GM10248 (cell line): Measurements from ENCODE around the gene RGS11.

Source experiments
- CTCF ChIA-PET: fragments of 300-600 bp; sonication (Branson Sonifier 250); formaldehyde crosslinking; extraction: SDS; loops from one replicate; lab custom pipeline; 2021; ENCODE audit warnings: antibody characterized with exemption; lab: Yijun Ruan, JAX
- POLR2A ChIA-PET: fragments of 350-650 bp; sonication (Branson Sonifier 250); formaldehyde crosslinking; extraction: SDS; loops from one replicate; lab custom pipeline; 2020; ENCODE audit warnings: antibody characterized with exemption; lab: Yijun Ruan, JAX
- DNase-seq: peaks from one replicate; pipeline ENCODE4 v3.0.0; 2012; ENCODE audit errors: extremely low spot score
- TF ChIP-seq, protein P1 (sequence below): IDR thresholded peaks from 2 replicates; pipeline ENCODE4 v1.5.1; 2012; ENCODE audit warnings: mild to moderate bottlenecking, low read depth; ENCODE audit errors: extremely low read depth, missing control alignments, control extremely low read depth

Gene RGS11

DNA sequence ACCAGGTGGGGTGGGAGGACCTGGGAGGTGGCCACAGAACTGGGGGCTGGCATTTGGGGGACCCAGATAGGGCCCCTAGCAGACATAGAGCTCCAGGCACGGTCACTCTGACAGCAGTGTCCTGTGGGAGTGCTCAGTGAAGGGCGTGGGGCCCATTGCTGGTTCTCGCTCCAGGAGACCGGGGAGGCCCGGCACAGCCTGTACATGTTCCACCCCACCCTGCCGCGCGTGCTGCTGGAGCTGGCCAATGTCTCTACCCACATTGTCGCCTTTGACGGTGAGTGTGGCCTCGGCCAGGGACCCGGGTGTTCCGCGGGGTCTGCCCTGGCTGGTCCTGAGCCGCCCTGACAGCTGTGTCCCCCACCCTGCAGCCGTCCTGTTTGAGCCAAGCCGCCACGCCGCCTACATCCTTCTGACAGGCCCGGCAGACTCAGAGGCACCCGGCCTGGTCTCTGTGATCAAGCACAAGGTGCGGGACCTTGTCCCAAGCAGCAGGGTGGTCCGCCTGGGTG is 11.2 kb downstream of the RGS11 start:
- TF ChIP-seq, protein P1, sequence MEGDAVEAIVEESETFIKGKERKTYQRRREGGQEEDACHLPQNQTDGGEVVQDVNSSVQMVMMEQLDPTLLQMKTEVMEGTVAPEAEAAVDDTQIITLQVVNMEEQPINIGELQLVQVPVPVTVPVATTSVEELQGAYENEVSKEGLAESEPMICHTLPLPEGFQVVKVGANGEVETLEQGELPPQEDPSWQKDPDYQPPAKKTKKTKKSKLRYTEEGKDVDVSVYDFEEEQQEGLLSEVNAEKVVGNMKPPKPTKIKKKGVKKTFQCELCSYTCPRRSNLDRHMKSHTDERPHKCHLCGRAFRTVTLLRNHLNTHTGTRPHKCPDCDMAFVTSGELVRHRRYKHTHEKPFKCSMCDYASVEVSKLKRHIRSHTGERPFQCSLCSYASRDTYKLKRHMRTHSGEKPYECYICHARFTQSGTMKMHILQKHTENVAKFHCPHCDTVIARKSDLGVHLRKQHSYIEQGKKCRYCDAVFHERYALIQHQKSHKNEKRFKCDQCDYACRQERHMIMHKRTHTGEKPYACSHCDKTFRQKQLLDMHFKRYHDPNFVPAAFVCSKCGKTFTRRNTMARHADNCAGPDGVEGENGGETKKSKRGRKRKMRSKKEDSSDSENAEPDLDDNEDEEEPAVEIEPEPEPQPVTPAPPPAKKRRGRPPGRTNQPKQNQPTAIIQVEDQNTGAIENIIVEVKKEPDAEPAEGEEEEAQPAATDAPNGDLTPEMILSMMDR = no peak
- ChIA-PET POLR2A (no interaction called here), CTCF (interaction anchor here (0.9 to 1.6 kb wide), 2 partner anchors 11 to 158 kb away, joined by 3 to 4 read pairs; no protein-coding TSS in a partner anchor)
- DNase-seq = no peak

DNA sequence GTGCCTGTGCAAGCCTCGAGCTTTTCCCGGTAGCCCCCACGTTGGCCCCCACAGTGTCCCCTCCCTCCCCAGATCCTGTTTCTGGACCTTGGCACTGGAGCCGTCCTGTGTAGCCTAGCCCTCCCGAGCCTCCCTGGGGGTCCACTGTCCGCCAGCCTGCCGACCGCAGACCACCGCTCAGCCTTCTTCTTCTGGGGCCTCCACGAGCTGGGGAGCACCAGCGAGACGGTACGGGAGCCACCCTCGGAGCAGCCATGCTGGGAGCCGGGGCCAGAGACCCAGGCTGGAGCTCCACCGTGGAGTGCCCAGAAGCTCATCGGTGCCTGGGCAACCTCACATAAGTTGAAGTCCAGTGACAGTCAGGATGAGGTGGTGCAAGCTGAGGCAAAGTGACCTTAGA is 11.8 kb downstream of the RGS11 start:
- ChIA-PET CTCF (interaction anchor here (0.9 kb wide), 1 partner anchor 11 kb away, joined by 3 read pairs; no protein-coding TSS in a partner anchor), POLR2A (no interaction called here)
- TF ChIP-seq, protein P1 = no peak
- DNase-seq = no peak

DNA sequence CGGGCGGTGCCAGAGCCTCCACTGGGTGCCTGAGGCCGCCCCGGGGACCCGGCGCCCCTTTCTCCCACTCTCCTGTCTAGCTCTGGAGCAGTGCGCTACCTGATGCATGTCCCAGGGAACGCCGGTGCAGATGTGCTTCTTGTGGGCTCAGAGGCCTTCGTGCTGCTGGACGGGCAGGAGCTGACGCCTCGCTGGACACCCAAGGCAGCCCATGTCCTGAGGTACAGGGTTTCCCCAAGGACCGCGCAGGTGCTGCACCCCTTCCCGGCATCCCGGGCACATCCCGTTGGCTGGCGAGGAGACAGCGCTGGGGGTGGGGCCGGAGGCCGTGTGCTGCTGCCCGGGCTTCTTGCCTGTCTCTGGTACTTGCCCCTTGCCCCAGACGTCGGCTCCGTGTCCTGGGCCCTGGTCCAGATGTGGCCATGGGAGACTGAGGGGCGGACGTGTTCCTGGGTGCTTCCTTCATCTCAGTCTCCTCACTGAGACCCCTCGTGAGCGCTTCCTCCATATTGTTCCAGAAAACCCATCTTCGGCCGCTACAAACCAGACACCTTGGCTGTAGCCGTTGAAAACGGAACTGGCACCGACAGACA is 12.5 kb downstream of the RGS11 start:
- DNase-seq = no peak
- POLR2A ChIA-PET = no interaction called here
- CTCF ChIA-PET = interaction anchor here (0.9 kb wide), 1 partner anchor 10 kb away, joined by 3 read pairs; no protein-coding TSS in a partner anchor
- TF ChIP-seq, protein P1 = no peak

DNA sequence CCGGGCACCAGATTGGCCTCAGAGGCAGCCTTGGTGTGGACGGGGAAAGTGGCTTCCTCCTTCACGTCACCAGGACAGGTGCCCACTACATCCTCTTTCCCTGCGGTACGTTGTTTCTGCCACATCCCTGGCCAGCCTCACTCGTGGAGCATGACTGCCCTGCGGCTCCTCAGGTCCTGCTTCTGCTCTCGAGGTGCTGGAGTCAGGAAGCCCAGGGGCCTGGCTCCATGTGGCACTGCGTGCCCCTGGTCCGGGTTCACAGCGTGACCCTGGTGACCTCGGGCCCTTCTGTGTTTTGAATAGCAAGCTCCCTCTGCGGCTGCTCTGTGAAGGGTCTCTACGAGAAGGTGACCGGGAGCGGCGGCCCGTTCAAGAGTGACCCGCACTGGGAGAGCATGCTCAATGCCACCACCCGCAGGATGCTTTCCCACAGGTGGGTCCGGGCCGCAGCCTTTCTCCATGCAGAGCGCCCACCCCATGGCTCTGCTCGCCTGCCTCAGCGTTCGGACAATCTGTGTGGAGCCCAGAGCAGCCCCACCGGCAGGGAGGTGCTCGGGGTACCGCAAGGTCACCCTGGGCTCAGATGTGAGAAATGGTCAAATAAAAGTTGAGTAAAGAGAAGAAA is 13.5 kb downstream of the RGS11 start:
- POLR2A ChIA-PET = no interaction called here
- CTCF ChIA-PET = no interaction called here
- no peak for DNase-seq
- TF ChIP-seq, protein P1 = no peak

DNA sequence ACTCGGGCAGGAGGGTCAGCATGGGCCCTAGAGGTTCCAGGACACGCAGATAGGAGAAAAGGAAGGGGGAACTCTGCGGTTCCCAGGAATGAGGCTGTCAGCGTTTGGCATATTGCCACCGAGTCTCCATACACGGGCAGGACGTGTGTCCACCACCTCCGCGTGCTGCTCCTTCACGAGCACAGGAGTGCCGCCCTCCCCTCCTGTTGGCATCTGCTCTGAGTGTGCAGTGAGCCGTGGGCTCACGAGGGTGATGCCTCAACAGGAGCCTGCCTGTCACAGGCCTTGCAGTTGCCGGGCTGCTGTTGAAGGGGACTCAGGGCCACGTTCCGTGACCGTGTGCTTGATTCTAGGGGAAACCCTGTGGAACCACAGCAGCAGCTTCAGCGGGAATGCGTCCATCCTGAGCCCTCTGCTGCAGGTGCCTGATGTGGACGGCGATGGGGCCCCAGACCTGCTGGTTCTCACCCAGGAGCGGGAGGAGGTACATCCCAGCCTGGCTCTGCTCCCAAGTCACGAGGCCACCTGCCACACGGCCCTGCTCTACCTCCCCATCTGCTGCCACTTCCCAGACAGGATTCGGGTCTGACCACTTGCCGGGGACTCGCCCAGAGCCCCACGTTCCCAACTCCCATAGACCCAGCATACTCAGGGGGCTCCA is 14.6 kb downstream of the RGS11 start:
- CTCF ChIA-PET = no interaction called here
- TF ChIP-seq, protein P1 = no peak
- POLR2A ChIA-PET = no interaction called here
- DNase-seq = no peak

DNA sequence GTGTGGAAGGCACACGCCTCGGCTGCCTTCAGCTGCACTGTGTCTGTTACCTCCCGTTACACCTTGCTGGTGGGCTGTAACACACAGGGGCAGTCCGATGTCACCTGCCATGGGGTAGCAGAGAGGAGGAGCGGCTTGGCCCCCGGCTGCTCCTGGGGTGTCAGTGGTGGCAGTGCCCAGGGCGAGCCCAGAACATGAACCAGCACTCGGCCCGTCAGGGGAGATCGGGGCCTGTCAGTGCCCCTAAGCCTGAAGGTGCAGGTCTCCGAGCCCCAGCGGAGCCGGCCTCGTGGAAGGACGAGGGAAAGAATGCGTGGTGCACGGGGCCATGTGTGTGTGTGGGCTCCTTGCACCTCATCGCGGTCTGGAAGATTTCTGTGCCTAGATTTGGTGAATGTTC is 15.4 kb downstream of the RGS11 start:
- no peak for DNase-seq
- TF ChIP-seq, protein P1 = no peak
- POLR2A ChIA-PET = no interaction called here
- CTCF ChIA-PET = no interaction called here
